HG03342 (cell line): ENCODE results near the gene TMED3.
"Not testable (repeated sequence)": the region's sequence is repeated elsewhere in the genome, so short reads cannot be mapped to it uniquely, and the experiment has no call there.

Source experiments
- ATAC-seq: cut with Tn5 transposase; IDR thresholded peaks from one replicate; pipeline ENCODE4 v1.9.1; 2021; ENCODE audit warnings: mild to moderate bottlenecking, moderate library complexity; ENCODE audit not compliant: unreplicated experiment

TMED3 gene

DNA sequence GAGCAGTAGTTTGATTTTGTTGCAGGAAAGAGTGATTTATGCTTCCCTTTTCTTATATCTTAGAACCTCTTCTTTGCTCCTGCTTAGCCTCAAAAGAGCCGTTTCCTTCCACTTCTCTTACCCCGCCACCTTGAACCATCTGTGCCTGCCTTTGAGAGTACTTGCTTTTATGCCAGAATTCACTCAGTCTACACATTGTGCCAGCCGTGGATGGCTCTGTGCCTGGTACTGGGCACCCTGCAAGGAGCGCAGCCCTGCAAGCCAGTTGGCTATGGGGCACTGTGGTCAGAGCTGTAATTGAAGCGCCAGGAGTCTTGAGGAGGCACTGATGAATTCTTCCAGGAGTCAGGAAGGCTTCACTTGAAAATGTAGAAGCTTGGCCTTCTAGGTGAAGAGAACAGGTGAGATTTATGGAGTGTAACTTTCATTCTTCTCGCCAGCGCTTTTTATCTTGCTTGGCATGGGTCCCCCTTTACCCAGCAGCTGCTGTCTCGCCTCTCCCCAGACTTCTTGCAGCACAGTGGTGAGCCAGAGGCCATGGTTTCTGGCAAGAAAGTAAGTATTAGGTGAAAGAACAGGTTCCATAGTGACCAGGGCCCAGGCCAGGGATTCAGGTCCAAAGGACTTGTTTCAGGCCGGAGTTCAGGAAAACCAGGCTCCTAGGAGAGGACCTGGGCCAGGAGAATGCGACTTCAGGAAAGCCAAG, 4.9 kb downstream of the TMED3 start:
- ATAC-seq: no peak

DNA sequence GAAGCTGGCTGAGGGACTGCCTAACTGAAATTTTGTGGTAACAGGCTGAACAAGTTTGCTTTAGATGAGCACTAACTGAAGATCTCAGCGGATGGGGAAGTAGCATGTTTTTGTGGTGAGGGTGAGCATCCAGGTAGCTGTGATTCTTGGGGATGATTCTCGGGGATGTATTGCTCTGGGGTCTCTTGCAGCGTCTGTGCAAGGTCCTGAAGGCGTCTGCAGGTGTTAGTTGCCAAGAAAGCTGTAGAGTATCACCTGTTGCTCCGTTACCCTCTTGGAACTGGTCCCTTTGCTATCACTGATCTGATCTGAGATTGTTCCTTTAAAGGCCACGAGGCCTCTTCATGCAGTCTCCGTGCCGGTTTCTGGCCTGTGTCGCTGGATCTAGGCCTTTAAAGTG, 6.0 kb downstream of the TMED3 start:
- ATAC-seq: no peak

- not testable (repeated sequence) for ATAC-seq
These were observed 9.1 kb downstream of the TMED3 start for GRCh38 chr15:79319973-79320372.

DNA sequence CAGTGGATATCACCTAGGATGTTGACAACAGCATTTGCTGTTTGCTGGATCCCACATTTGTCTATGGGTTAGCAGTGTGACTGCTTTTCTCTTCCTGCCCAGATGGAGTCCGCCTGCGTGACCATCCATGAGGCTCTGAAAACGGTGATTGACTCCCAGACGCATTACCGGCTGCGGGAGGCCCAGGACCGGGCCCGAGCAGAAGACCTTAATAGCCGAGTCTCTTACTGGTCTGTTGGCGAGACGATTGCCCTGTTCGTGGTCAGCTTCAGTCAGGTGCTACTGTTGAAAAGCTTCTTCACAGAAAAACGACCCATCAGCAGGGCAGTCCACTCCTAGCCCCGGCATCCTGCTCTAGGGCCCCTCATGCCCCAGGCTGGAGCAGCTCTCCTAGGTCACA, 11.0 kb downstream of the TMED3 start:
- no peak for ATAC-seq

- no peak for ATAC-seq
These were observed 11.4 kb downstream of the TMED3 start for GRCh38 chr15:79322306-79322705.

- ATAC-seq: no peak
These were observed 12.0 kb downstream of the TMED3 start for GRCh38 chr15:79322945-79323344.

- ATAC-seq: no peak
These were observed 18.3 kb downstream of the TMED3 start for GRCh38 chr15:79329171-79329611.

GRCh38 chr15:79332824-79333510, 22.1 kb downstream of the TMED3 start:
- no peak for ATAC-seq

GRCh38 chr15:79337591-79337990, 26.7 kb downstream of the TMED3 start:
- no peak for ATAC-seq

GRCh38 chr15:79339588-79340314, 28.8 kb downstream of the TMED3 start:
- no peak for ATAC-seq

- ATAC-seq: no peak
These were observed 29.3 kb downstream of the TMED3 start for GRCh38 chr15:79340315-79340602.

- ATAC-seq: no peak
These were observed 30.5 kb downstream of the TMED3 start for GRCh38 chr15:79341396-79341795.

DNA sequence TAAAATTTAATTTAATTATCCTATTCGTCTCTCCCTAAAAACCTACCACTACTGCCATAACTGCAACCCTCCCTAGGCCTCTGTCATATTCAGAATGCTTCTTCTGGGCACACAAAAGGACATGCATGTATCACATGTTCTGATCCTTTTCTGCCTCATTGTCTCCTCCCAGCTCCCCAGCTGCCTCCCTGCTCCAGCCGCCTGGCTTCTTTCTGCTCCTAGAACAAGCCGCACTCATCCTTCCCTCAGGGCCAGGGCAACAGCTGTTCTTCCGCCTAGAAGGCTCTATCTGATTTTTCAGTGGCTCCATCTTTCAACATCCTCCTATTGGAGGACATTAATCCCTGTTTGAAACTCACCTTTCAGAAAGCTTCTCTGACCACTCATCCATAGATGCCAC, 38.6 kb downstream of the TMED3 start:
- no peak for ATAC-seq

DNA sequence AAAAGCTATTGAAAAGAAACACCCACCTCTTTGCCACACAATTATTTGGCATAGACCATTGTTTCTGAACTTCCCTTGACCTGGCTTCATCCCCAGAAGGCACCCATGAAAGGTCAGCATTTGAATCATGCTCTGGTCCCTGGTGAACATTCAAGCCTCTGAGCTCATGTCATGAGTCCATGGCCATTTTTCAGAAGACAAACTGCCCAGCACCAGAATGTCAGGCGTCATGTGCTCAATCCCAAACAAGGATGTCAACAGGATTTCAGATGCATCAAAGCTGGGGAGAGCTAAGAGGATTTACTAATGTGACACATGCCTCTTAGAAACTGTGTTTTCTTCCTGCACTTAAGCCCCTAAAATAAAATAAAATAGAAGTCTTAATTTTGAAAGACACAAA, 41.3 kb downstream of the TMED3 start:
- ATAC-seq: no peak

DNA sequence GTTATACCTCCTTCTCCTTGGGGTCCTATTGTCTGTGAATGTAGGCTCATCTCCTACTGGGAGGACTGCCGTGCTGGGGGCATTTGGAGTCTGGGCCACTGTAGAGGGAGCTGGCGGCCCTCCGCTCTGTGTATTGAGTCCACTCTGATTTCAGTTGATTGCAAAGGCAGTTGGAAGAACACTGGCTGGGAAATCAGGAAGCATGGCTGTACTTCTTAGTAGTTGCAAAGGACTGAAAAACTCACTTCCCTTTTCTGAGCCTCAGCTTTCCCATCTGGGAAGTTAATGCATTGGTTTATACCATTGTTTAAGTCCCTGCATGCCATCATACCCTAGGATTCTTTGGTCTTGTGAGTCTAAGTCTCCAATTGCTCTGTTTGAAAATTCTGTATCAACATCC, 46.7 kb downstream of the TMED3 start:
- ATAC-seq: no peak

- ATAC-seq: no peak
These were observed 47.2 kb downstream of the TMED3 start for GRCh38 chr15:79358069-79358468.

- no peak for ATAC-seq
These were observed 53.8 kb downstream of the TMED3 start for GRCh38 chr15:79364571-79365240.

DNA sequence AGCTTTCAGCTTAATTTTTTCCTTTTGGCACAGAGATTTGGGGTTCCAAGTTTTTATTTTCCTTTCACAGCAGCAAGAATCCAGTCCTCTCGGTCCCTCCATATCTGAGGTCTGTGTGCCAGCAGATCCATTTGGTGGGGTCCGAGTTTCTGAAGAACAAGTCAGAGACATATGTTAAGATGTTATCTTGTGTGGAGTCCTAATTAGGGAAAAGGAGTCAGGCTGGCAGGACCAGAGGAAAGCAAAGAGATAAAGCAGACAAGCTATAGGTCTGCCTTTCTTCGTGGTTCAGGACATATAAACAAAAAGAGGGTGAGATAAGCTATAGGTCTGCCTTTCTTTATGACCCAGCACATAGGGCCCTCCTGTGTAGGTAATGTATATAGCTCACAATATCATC, 54.9 kb downstream of the TMED3 start:
- ATAC-seq: no peak

DNA sequence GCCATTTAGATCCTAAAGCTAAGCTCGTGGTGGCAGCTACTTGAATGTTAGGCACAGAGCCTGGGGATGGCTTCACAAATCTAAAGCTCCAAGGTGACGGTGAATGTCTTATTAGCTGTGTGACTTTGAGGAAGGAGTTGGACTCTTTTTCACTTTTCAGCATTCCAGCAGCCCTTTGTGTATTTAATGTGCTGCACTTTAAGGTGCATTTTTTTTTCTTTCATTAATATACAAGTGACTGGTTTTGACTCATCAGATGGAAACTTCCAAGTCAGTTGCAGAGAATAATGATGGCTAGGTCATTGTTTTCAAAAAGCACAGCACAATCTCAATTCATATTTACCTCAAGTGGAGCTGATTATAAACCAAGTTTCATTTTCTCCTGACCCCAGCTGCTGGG, 55.8 kb downstream of the TMED3 start:
- no peak for ATAC-seq

DNA sequence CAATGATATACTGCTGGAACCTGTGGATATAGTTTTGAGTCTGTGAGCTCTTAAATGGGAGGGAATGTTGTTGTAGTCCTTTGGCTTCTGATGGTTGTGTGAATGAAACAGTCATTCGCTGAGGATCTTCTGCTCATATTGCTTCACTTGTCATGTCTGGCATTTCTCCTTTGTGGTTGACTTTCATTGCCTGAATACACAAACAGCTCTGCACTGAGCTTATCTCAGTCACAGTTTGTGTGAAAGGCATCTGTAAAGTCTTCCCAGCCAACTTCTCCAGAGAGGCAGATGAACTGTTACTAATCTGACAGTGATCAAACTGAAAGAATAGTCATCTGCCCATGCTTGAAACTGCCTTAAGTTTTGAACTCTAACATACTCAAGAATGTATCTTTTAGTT, 59.8 kb downstream of the TMED3 start:
- no peak for ATAC-seq

GRCh38 chr15:79371591-79371990, 60.7 kb downstream of the TMED3 start:
- no peak for ATAC-seq

DNA sequence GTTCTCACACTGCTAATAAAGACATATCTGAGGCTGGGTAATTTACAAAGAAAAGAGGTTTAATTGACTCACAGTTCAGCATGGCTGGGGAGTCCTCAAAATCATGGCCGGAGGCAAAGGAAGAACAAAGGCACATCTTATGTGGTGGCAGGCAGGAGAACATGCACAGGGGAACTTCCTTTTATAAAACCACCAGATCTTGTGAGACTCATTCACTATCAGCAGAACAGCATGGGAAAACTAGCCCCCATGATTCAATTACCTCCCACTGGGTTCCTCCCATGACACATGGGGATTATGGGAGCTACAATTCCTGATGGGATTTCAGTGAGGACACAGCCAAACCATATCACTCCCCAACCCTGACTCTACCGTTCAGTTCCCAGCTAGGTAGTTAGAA, 61.5 kb downstream of the TMED3 start:
- ATAC-seq: no peak
